ENCODE data around the gene CAGE1.

GRCh38 chr6:7401075-7401474, 11.5 kb upstream of the CAGE1 start:
- no peak for TF ChIP-seq CTCF (optimal IDR thresholded peaks at IDR 0.05 in 1 of 3, IDR thresholded peaks at IDR 0.05 in 1 of 3, conservative IDR thresholded peaks at IDR 0.05 in 1 of 3; ENCODE audit: extremely low read depth in 1 of 3, insufficient read depth in 2 of 3, low read length in 3 of 3)
- no peak for TF ChIP-seq EZH2 (IDR thresholded peaks at IDR 0.05; ENCODE audit: low read length)

Measured in keratinocyte (primary cell).